ENCODE results near the gene TPPP2.

DNA sequence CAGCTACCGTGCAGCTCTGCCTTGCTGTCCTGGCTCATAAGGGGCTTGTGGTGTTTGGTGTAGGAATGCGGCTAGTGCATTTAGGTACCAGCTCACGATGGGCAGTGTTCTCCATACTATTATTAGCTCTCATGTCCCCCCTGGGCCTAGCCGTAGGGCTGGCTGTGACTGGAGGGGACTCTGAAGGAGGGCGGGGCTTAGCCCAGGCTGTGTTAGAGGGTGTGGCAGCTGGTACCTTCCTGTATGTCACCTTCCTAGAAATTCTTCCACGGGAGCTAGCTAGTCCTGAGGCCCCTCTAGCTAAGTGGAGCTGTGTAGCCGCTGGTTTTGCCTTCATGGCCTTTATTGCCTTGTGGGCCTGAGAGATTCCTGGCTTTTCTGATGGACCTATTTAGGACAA lies 28.8 kb upstream of the TPPP2 start:
- TF ChIP-seq, protein P1, sequence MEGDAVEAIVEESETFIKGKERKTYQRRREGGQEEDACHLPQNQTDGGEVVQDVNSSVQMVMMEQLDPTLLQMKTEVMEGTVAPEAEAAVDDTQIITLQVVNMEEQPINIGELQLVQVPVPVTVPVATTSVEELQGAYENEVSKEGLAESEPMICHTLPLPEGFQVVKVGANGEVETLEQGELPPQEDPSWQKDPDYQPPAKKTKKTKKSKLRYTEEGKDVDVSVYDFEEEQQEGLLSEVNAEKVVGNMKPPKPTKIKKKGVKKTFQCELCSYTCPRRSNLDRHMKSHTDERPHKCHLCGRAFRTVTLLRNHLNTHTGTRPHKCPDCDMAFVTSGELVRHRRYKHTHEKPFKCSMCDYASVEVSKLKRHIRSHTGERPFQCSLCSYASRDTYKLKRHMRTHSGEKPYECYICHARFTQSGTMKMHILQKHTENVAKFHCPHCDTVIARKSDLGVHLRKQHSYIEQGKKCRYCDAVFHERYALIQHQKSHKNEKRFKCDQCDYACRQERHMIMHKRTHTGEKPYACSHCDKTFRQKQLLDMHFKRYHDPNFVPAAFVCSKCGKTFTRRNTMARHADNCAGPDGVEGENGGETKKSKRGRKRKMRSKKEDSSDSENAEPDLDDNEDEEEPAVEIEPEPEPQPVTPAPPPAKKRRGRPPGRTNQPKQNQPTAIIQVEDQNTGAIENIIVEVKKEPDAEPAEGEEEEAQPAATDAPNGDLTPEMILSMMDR (conservative IDR thresholded peaks at IDR 0.05; ENCODE audit: low read length), result no peak
- TF ChIP-seq EZH2phosphoT487 (IDR thresholded peaks at IDR 0.05; ENCODE audit: borderline replicate concordance), result no peak
